OCI-LY1 (cell line): ENCODE measurements around the gene SUCNR1.
A peak's percentile ranks its signal among the peaks of the same experiment; 100 is the strongest.

Experiments used
- CTCF ChIP-seq: fragments of 200-600 bp; sonication (generic), shearing (Covaris generic); IDR thresholded peaks from 2 replicates; pipeline ENCODE4 v1.5.1; 2017; ENCODE audit warnings: mild to moderate bottlenecking, antibody characterized with exemption, low read length, moderate library complexity, mixed read lengths
- EZH2 ChIP-seq: fragments of 200-600 bp; sonication (generic), shearing (Covaris generic); IDR thresholded peaks from 2 replicates; pipeline ENCODE4 v1.8.0; 2017; ENCODE audit warnings: borderline replicate concordance, mixed run types, mild to moderate bottlenecking, antibody characterized with exemption, low read length, moderate library complexity, mixed read lengths

GRCh38 chr3:151918253-151919029 lies 45.0 kb downstream of the SUCNR1 start:
- TF ChIP-seq CTCF (peak; percentile 77), EZH2 (no peak)
